NCI-H128 (cell line): Measurements from ENCODE around the gene ALKBH2.
A peak's percentile ranks its signal among the peaks of the same experiment; 100 is the strongest.

ENCODE experiments used
- DNase-seq: peaks from one replicate; lab custom pipeline; 2025; ENCODE audit not compliant: unreplicated experiment; lab: John Stamatoyannopoulos, UW

ALKBH2 gene

DNA sequence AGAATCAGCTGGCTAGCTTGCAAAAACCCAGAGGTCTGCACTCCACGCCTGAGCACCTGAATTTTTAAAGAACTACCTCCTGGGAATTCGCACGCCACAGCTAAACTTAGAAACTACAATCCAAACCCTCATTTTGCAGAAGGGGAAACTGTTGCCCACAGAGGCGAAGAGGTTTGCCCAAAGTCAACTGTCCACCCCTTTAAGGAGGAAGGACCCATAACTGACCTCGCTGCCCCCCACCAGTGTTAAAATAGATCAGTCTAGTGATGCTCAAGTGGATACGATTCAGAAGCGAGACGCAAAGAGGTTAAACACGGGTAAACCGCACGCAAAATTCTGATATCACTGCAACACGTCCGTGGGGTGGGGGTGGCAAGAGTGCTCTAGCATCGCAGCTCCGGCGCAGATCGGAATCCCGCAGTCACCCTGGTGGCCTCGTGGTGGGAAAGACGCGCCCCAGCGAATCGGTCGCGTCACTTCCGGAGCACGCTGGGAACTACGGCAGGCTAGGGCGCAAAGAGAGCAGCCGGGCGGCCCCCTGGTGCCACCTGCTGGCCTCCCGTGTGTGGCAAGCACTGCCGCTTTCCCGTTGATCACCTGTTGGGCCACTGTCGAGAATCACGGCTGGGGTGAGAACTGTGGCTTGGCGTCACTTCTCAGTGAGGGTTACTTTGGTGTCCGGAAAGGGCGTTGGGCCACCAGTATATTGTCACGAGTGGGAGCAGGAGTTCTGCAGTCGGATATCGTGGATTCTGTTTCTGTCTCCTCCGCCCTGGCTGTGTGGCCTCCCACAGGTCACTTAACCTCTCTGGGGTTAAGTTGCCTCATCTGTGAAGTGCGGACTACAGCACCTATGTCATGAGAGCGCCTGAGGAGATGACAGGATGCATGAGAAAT is at the start of gene ALKBH2:
TSS of gene ALKBH2 (minus strand) at position 451 of the 897 bp plus-strand sequence. CDS start 686 bp downstream, outside the sequence.
- peak; percentile 91 for DNase-seq

DNA sequence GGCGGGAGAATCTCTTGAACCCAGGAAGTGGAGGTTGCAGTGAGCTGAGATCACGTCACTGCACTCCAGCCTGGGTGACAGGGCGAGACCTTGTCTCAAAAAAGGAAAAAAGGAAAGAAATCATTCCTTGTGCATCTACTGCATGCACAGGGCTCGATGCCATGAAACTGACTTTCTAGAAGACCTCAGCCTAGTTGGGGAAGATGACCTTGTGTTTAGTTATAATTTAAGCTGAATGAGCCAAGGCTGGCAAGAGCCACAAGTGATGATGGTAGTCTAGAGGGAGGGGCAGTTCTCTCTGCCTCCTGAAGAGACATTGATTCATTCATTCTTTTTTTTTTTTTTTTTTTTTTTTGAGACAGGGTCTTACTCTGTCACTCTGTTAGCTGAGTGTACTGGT is 47.3 kb upstream of the ALKBH2 start:
- DNase-seq, result no peak

DNA sequence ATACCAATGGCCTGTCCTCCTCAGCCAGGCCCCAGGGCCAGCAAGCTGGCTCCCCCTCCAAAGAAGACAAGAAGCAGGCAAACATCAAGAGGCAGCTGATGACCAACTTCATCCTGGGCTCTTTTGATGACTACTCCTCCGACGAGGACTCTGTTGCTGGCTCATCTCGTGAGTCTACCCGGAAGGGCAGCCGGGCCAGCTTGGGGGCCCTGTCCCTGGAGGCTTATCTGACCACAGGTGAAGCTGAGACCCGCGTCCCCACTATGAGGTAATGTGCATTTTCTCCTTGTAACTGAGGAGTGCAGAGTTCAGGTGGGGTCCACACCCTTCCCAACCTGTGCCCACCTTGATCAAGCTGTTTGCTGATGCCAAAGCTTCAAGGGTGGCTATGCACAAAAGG is 46.5 kb upstream of the ALKBH2 start:
- no peak for DNase-seq

DNA sequence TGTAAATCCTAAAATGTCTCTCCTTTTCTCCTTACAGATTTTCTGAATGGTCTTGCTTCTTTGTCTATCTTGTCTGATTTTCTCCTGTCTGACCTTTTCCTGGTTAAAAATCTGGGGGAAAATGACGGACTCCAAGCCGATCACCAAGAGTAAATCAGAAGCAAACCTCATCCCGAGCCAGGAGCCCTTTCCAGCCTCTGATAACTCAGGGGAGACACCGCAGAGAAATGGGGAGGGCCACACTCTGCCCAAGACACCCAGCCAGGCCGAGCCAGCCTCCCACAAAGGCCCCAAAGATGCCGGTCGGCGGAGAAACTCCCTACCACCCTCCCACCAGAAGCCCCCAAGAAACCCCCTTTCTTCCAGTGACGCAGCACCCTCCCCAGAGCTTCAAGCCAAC is 46.1 kb upstream of the ALKBH2 start:
- no peak for DNase-seq

DNA sequence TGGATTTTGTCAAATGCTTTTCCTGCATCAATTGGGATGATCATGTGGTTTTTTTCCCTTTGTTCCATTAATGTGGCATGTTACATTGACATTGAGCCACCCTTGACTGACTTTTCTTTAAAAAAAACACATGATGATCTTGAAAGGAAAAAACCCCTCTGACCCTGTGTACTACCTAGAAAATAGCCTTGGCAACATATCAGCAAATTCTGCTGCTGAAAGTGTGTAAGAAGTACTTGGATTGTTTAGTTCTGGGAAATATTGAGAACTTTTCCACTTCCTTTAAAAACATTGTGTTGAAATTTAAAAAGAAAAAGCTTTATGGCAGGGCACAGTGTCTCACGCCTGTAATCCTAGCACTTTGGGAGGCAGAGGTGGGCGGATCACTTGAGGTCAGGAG is 43.8 kb upstream of the ALKBH2 start:
- no peak for DNase-seq

DNA sequence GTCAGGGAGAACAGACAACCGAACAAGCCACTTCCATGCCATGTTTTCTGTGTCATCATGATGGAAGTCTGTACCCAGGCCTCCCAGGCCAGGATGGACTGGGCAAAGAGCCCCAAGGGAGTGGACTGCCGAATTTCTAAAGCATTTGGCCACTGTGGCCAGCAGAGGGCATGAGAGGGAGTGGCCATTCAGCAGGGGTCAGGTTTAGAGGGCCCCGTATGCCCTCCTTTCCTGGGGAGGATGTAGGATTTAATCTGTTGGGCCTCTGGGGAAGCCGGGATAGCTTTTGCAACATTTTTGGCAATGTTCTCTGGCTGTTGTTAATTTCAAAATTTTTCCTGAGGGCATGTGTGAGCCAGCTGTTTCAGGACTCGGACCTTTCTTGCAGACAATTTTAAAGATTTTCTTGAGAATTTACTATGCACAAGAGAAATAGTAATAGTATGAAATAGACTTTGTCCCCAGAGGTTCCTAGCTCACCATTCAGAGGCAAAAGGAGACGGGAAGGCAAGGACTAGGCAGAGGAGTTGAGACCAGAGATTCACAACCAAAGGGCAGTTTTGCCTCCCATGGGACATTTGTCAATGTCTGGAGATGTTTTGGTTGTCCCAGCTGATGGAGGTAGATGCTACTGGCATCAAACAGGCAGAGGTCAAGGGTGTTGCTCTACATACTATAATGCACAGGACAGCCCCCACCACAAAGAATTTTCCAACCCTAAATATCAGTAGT is 41.1 kb upstream of the ALKBH2 start:
- no peak for DNase-seq

DNA sequence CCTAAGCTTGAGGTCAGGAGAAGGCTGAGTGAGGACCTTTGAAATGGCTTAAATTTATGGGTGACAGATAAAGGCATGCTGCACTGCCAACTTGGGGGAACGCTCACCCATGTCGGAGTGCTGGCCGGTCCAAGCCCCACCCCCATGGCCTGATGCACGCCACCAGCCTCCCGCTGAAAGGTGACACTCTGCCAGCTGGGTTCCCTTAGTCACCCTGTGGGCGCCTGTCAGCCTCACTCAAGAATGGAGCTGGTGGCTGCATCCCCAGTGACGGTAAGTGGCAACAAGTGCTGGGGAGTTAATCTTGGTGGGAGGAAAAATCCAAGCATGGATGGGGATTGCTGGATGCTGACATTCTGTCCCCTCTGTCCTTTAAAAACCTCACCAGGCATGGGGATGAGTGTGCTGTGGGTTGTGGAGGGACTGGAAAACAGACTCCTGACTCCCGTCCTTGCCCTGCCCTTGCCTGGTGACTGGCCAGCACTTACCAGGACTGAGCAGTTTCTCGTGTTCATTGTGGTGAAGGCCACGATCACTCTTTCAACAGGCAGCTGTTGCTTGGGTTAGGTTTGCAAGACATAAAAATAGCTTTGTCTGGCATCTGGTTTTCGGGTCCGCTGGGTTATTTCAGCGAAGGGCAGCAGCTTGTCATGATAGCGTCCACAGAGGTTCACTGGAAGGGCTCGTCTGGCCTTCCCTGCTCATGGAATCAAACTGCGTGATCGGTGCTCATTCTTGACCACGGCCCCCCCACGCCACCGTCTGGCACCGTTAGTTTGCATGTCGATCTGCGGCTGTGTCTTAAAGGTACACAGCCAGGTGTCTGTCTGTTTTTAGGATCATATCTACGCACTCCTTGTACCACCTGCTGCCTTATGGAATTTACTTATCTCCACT is 38.1 kb upstream of the ALKBH2 start:
- DNase-seq, result no peak

DNA sequence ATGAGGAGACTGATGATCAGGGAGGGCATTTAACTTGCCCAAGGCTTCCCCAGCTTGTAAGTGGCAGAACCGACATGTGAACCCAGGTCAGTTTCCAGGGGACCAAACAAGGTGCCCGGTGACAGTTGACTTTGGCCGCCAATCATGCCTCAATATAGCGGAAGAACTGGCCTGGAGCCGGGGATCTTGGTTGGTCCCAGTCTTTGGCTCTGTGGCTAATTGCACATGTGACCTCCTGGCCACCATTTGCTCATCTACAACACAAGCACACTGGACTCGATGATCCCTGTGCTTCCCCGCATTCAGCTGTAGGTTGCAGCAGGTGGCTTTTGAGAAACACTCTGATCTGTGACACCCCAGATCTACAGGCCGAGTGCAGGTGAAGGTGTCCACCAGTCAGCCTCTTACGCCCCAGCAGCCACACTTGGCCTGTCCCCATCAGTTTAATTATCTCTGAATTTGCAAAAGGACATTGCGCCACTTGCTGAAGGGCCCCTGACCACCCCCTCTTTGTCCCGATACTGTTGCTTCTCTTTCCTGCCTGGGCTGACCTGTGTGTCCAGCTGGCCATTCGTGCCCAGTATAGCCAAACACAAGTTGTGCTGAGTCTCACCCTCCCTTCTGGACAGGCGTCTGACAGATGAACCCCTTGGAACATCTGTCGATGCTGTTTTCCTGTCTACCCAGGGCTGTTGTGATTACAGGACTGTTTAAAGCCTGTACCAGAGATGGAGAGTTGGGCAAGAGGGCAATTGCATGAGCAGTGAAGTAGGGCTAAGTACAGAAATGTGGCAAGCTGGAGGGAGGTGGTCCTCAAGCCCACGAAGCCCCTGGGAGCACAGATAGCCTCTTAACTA is 37.3 kb upstream of the ALKBH2 start:
- no peak for DNase-seq

DNA sequence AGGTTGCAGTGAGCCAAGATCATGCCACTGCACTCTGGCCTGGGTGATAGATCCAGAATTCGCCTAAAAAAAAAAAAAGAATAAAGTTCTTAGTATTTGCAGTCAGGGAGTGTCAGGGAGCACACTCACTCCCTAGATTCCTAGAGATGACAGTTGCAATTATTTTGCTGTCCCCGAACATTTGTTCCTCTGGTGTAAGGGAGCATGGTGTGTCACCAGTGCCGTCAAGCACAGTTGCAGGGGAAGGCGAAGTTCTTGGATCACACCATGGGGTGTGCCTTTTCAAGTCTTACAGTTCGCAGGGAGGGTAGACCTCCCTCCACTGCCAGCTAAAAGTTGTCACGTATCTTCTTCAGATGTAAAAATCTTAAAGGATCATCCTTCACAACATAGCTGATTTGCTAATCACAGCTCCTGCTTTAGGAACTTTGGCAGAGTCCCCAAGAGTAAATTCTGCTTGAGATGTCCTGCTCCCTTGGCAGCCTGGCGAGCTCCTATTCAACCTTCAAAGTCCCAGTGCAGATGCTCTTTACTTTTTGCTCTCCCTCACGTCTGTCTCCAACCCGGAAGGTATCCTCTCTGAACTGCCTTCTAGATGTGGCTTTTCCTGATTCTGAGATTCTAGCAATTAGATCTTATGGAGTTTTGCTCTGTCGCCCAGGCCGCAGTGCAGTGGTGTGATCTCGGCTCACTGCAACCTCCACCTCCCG is 34.4 kb upstream of the ALKBH2 start:
- no peak for DNase-seq

DNA sequence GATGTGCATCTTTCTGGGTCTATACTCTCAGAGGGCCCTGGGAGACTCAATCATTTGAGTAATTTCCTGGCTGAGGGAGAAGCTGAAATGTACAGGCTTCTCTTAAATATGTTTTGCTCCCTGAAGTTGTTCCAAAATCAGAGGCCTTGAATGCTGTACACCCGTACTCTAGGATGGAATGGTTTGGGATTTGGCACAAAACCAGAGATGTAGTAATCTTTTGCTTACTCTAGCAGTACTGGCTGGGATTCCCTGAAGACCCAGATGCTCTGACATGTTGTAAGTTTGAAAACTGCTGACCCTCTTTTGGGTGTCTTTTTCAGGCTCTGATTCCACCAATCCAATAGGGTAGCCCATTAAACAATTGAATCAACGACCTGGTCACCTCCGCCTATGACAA is 33.5 kb upstream of the ALKBH2 start:
- DNase-seq, result no peak

DNA sequence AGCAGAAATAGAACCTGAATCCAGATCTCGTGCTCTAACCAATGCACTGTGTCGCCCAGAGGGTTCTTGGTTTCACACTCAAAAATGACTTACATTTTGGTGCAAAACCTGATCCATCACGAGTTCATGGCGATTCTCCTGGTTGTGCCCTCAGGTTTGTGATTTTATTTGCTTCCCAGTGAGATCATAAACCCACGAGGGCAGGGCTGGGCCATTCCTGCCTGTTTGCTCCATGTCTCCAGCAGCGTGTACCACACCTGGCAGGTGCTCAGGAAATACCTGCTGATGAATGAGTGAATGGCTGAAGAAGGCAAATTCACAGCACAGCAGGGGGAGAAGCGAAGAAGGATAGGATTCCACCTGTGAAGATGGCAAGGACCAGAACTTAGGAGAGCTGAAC is 32.5 kb upstream of the ALKBH2 start:
- no peak for DNase-seq

DNA sequence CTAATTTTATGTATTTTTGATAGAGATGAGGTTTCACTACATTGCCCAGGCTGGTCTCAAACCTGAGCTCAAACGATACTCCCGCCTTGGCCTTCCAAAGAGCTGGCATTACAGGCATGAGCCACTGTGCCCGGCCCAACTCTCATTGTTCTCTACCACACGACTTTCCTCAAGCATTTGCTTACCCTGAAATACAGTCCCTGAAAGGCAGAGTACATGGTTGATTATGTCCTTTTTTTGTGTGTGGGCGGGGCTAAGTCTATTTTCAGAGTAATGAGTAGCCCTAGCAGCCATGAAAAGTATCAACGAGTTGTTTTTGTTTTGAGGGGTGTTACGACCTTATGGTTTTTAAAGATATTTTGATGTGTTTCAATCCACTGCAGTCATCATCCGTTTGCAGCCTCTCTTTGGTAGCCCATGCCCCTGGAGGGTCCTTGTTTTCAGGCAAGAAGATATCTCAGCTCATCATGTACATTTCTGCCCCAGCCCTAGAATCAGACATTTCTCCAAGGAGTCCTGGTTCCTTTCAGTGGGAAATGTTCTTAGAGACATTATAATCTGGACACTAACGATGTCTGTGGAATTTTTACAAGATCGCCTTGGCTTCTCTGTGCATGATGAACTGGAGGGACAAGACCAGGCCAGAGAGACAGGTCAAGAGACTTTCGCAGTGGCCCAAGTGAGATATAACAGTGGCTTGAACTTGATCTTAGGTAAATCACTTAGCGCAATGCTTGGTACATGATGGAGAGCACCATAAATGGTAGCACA is 31.8 kb upstream of the ALKBH2 start:
- DNase-seq, result no peak

DNA sequence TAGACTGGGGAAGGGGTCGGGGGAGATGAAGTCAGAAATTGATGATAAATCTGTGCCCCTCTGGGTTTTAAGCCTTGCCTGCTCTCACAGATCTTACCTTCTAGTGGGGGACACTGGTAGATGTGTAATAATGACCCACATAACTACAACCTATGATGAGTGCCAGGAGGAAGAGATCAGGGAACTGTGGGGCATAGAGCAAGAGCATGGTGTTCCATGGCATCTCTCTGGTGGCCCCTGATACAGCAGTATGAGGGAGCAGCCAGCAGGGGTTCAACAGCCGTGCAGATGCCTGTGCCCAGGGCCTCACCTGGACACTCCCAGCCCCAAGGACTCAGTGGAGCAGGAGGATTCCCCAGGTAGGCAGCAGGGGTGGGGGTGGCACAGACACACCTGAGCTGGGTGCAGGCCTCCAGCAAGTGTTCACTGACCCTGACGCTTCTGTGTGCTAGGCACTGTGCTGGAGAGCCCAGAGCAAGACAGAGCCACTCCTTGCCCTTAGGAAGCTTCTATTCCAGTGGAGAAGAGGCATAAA is 28.1 kb upstream of the ALKBH2 start:
- DNase-seq, result no peak

DNA sequence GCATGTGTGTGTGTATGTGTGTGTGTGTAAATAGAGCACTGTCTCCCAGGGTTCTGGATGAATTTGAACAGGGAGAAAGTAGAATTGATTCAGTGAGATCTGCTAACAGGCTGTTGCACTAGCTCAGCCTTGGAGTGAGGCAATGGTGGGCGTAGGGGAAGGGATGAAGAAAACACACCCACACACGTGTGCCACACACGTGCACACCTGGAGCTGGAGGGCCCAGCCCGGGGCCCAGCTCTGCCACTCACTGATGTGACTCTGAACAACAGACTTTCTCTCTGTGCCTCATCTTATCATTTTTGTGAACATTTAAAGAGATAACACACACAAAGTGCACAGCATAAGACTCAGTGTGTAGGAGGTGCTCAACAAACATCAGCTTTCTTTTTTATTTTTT is 27.3 kb upstream of the ALKBH2 start:
- DNase-seq, result no peak

DNA sequence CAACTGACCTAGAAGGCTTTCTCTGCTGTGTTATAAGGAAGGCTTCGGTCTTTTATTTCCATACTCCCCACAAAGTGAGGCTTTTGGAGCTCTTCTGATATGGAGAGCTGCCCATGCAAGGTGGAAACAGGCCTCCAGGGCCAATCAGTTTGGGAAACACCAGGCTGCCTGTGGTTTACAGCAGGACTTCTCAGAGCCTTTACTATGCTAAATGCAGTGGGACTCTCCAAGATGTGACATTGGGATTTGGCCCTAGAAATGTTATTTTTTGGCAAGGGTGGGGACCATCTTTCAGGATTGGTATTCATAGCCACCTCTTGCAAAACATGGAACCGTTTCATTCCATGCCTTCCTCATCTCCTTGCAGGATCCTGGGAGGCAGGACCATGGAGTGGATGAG is 26.8 kb upstream of the ALKBH2 start:
- no peak for DNase-seq

DNA sequence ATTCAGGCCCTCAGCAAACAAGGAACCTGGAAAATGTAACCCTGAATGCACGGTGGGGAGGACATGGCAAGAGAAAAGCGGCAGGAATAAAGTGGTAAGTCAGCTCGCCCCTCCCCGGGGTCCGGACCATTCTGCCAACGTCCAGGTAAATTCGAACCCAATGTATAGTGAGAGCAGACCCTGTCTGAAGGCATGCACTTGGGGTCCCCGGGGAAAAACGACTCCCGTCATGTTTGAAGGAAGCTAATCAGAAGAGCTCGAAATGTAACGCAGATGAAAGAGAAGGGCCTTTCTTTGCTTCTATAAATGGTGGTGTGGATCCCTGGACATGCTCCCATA is 23.3 kb upstream of the ALKBH2 start:
- no peak for DNase-seq

DNA sequence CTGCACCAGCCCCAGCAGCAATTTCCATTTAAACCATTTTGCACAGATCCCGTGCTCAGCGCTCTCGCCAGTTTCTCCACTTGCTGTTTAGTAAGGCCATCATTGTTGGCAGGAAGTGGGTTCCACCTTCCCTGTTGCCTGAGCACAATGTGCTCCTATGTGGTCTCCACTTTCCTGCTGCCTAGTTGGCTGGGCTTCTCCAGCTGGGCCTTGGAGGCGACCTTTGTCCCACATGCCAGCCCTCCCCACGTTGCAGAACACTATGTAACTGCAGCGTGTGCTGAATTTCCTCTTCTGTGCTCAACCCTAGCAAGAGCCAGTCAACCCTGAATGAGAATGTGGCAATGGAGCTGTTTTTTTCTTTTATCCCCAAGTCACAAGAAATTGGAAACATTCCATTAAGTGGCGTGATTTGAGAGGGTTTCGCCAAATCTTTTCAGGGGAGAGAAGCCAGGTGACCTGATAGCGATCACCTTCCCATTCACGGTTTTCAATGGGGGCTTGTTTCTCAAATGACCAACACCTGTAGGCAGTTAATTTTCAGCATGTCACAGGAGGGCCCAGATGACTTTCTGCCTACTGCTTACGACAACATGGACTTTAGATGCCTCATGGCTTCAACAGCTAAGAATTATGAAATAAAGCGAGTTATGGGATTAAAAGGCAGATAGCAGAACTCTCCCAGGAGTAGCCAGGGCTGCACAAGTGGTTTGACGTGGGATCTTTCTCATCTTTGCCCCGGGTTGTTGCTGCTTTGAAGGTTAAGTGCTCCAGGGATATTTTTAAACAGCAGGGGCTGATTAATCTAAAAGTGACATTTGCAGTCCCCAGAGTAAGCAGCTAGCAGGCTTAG is 22.7 kb upstream of the ALKBH2 start, which contains the start of gene ACACB:
TSS of gene ACACB (plus strand) at position 830 of the 853 bp plus-strand sequence. CDS start 22,819 bp downstream, outside the sequence.
- no peak for DNase-seq

DNA sequence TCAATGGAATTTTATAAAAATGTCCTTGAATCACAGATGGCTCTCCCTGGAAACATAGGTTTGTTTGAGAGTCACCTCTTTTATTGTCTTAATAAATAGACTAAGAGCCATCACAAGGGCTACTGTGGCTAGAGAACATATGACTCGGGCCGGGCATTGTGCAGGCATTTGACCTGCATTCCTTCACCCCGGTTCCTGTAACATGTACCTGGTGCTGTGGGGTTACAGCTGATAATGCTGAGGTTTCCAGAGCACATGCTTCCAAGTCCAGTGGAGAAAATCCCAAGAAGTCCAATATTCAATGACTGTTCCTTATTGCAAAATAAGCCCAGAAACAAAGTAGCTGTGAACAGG is 22.1 kb upstream of the ALKBH2 start:
- no peak for DNase-seq
